ENCODE results near the gene STK33. TPM values are rescaled to one million over a fixed set of nuclear protein-coding genes. Genes with fewer than 3 reads are reported as not detected.

Gene STK33
- total RNA-seq, 1 donor from 2014 or later: 0.40 TPM

DNA sequence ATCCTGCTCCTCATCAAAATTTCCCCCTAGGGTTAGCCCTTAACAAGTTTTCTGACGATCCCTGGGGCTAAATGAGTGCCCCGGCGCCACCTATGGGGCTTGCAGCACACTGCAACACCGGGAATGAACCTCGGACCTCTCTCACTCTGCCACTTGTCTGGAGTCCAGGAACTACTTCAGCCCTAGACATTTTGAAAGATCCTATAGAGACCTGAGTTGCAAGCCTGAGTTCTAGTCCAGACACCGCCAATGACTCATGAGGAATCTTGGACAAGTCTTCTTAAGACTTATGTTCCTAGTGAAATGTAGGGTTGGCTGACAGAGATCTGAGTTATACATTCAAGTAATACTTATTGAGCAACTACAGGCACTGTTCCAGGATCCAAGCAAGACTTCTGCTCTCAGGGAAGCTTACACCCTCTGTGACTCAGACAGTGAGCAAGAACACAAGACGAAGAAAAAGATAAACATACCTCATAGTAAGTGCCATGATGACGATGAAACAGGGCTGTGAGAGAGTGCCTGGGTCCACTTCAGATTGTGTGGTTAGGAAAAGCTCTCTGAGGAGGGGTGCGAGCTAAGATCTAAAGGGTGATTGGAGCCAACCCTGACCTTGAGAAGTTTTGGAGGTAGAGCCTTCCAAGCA is 10.2 kb upstream of the STK33 start:
- DNase-seq (ENCODE audit: low spot score) (no peak), ATAC-seq (peak; percentile 88)

GRCh38 chr11:8603696-8604077 is 9.7 kb upstream of the STK33 start:
- DNase-seq (ENCODE audit: low spot score) (no peak), ATAC-seq (no peak)

DNA sequence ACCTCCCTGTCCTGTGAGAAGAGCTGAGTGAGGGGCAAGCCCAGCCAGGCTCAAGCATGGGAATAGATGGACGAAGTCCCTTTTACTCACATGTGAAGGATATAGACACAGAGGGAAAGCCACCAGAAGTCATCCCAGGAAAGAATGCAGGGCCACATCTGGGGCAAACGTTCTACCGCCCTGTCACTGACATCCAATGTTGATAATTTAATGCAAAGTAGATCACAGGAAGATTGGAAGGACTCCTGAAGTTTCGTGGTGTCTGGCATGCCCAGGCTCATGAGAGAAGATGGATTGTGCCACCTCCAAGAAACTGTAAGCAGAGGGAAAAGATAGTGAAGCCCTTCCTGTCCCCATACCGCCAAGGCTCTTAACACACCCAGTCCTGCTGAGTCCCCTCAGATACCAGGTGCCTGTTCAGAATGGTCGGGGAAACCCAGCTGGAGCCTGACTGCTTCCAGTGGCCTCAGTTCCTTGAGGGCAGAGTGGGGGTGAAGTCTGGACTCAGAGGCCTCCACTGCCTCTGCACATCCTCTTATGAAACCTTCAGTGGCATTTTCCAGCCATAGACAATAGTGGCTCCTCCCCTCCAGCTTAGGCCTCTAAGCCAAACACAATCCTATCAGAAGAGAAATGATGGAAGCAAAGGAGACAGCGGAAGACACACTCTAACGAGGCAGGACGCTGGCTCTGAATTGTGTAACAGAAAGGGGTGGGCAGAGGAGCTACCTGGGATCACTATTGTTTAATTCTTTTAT is 7.5 kb upstream of the STK33 start:
- DNase-seq (ENCODE audit: low spot score) (no peak), ATAC-seq (no peak)

DNA sequence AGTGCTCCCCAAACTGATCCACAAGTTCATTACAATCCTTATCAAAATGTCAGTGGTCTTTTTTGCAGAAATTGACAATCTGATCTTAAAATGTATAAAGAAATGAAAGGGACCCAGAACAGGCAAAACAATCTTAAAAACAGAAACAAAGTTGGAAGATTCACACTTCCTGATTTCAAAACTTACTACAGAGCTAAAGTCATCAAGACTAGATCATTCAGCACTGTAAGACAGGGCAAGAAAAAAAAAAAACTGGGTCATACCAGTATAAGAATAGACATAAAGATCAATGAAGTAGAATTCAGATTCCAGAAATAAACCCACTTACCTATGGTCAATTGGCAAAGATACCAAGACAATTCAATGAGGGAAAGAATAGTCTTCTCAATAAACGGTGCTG is 4.5 kb upstream of the STK33 start:
- no peak for ATAC-seq
- DNase-seq (ENCODE audit: low spot score): no peak

DNA sequence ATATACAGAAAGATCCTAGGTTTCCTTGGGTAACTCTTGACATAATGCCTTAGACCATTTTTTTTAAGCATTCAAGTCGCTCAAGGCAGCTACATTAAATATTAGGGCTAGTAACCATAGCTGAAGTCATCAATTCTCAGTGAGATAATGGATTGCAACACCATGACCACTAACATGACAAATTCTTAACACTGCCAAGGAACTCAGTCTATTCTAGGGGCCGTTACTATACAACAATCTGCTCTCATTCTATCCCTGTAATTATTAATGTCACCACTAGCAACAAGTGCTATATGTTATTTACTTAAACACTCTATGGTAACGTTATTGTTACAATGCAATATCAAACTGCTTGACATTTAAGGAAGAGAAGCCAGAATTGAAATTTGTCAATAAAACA is 3.2 kb upstream of the STK33 start:
- no peak for DNase-seq (ENCODE audit: low spot score)
- no peak for ATAC-seq

DNA sequence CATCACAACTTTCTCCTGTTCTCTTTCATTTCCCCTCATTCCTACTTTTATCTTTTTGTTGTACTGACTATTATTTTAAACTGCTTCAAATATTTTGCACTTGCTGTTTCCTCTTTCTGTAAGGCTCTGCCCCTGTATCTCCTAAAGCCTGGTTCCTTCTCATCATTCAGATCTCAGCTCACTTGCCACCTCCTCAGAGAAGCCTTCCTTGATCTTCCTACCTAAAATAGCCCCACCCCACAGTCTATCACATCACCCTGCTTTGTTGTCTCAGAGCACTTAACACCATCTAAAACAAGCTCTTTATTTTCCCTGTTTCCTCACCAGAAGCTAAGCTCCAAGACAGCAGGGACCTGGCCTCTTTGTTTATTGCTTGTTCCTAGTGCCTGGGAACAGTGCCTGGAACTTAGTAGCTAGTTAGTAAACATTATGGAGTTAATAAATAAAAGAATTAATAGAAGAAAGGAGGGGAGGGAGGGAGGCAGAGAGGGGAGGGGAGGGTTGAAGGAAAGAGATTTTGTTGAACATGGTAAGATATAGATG is 2.5 kb upstream of the STK33 start:
- no peak for ATAC-seq
- DNase-seq (ENCODE audit: low spot score): no peak

DNA sequence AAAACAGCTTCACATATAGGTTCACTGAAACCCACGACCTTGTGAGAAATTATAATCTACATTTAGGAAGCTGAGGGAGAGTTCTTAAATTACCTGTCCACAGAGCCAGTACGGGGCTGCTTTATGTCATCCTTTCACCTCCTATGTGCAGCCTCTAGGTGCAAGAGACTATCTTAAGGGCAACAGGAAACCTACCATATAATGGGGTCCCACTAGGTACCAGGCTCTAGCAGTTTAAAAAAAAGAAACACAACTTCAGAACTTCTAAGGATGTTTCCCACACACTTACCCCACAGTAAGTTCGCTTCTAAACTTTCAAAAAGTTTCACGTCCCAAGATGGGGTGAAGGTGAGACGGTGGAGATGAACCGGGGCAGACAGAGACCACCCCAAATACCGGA is 573 bp downstream of the STK33 start:
- DNase-seq (ENCODE audit: low spot score) (no peak), ATAC-seq (no peak)

GRCh38 chr11:8587915-8588314 is 6.1 kb downstream of the STK33 start:
- DNase-seq (ENCODE audit: low spot score) (no peak), ATAC-seq (no peak)

DNA sequence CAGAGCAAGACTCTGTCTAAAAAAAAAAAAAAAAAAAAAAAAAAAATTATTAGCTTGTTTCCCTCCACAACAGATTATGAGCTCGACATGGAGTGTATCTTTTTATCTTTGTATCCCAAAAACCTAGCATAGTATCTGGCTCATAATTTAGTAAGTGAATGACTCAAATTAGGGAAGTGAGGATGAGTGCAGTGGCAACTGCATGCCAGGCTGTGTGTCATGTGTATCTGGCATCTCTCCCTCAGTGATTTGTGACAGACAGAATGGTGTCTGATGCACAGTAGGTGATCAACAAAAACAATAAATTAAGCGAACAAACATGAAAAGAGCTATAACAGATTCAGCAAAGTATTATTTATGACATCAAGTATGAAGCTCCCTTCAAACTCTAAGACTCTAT is 7.2 kb downstream of the STK33 start:
- DNase-seq (ENCODE audit: low spot score): no peak

GRCh38 chr11:8586184-8586583 is 7.8 kb downstream of the STK33 start:
- ATAC-seq (no peak), DNase-seq (ENCODE audit: low spot score) (no peak)

More for the DNA sequence above, 7.2 kb downstream of the STK33 start:
- ATAC-seq: no peak

GRCh38 chr11:8584511-8584910 is 9.5 kb downstream of the STK33 start:
- ATAC-seq: no peak
- no peak for DNase-seq (ENCODE audit: low spot score)

DNA sequence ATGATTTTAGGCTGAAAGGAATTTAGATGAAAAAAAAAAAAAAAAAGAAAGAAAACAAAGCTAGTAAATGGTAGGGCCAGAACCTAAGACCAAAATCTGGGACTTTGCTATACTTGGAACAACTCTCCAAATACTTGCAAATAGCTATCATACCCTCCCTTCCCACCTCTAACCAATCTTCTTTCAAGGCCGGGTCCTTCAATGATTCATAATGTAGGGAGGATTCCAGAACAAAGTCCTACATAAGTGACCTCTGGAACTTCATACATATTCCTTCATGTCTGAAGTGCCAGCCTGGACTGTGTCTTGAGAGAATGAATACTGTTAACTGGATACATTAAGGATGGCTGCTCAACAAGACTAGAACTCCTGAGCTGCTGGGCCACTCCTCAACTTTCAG is 9.9 kb downstream of the STK33 start:
- DNase-seq (ENCODE audit: low spot score): no peak
- ATAC-seq: no peak

DNA sequence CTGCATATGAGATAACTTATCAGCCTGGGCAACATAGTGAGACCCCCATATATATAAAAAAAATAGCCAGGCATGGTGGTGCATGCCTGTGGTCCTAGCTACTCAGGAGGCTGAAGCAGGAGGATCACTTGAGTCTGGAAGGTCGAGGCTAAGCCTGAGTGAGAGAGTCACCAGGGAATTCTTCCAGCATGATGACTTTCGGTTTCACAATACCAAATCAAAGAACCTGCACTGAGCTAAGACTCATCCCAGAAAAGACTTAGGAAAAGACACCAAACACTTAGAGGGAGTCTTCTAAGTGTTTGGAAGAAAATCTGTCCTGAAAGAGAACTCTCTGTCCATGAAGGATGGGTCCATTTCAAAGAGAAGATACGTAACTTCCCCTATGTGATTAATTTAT is 12.7 kb downstream of the STK33 start:
- DNase-seq (ENCODE audit: low spot score): no peak
- no peak for ATAC-seq

GRCh38 chr11:8577791-8578581 is 16.0 kb downstream of the STK33 start:
- DNase-seq (ENCODE audit: low spot score) (no peak), ATAC-seq (no peak)

DNA sequence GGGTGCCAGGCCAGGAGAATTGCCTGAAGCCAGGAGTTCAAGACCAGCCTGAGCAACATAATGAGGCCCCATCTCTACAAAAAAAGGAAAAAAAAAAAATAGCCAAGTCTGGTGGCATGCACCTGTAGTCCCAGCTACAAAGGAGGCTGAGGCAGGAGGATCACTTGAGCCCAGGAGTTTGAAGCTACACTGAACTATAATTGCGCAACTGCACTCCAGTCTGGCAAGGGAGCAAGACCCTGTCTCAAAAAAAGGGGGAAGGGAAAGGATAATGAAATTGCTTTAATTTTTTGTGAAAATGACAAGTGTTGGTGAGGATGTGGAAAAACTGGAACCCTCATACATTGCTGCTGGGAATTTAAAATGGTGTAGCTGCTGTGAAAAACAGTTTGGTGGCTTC is 19.2 kb downstream of the STK33 start:
- no peak for ATAC-seq

DNA sequence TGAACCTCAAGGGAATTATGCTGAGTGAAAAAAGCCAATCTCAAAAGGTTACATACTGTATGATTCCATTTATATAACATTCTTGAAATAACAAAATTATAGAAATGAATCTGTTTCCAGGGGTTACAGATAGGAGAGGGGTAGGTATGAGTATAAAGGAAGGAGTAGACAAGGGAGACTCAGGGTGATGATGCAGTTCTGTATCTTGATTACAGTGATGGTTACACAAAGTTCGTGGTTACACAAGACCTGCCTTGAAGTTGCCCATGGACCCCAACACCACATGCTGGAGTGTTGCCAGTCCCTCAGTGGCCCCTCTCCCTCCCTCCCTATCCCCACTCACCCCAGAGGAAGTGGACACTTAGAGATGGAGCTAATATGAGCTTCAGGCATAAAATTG is 20.3 kb downstream of the STK33 start:
- no peak for DNase-seq (ENCODE audit: low spot score)
- ATAC-seq: no peak

More for the DNA sequence above, 19.2 kb downstream of the STK33 start:
- no peak for DNase-seq (ENCODE audit: low spot score)

DNA sequence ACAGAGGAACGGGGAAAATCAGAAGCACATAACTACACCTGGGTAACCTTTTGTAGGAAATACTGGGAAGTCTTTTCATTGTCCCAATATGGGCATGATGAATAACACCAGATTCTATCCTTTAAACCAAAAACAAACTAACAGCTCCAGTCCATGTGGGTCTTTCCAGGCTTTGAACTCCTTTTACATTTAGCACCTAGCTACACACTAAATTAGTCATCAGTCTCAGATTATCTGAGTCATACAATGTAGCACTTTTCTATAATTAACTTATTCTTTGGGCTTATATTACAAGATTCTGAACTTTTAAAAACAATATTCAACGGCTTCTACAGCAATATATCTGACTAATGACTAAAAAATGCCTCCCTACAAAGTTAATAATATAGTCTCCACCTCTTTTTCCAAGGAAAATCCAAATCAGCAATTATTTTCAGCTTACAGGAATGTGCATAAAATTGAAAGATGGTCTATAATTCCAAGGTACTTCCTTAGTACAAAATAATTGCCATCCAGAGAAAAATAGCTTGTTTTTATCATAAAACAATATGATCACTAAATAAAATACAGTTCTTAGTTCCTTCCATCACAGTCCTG is 26.3 kb downstream of the STK33 start:
- no peak for ATAC-seq
- DNase-seq (ENCODE audit: low spot score): no peak

DNA sequence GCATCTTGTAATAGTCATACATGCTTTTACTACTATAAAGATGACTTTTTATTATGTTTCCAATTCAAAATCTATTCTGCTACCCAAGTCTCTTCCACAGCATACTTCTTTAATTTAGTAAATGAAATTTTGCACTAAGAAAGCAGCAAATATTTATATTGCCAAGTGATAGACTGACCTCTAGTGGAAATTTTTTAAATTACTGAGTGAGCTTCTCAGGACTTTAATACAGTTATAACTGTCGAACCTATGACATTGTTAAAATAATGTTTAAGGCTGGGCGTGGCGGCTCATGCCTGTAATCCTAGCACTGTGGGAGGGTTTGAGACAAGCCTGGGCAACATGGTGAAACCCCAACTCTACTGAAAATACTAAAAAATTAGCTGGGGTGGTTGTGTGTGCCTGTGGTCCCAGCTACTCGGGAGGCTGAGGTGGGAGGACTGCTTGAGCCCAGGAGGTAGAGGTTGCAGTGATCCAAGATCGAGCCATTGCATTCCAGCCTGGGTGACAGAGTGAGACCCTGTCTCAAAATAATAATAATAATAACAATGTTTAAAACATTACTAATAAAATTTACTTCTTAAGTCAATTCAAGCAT is 27.3 kb downstream of the STK33 start:
- DNase-seq (ENCODE audit: low spot score): no peak
- peak; percentile 75 for ATAC-seq

DNA sequence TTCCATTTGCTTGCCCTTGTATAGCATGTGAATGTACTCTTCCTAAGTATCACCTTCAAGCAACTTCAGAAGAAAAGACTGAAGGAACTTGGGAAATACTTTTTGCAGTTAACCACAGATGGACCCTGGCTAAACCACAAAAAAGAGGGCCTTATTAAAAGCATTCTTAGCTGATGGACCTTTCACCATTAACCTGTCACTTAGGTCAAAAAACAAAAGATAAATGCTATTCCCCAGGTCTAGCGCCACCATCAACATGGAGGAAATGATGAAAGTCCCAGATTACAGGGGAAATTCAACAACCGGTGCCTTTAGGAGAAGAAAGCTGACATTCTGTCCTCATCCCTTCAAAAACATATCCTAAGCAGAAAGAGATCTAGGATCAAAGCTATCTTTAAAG is 29.5 kb downstream of the STK33 start:
- DNase-seq (ENCODE audit: low spot score): no peak
- ATAC-seq: no peak

DNA sequence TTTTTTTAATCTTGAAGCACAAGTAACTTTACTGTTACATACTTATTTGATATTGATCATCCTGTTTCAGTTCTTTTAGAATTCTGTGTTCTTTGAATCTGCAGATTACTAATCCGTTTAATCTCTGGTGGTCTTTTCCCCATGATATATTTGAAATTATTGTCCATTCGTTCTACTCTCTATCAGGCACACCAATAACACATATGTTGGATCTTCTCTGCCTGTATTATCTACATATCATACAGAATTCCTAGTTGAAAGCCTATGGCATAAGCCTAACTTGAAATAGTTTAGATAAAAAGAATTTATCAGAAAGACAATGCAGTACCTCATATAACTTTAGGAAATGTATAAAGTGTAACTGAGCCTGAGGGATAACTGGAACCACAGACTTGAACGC is 32.6 kb downstream of the STK33 start:
- ATAC-seq (no peak), DNase-seq (ENCODE audit: low spot score) (no peak)

- ATAC-seq: no peak
- DNase-seq (ENCODE audit: low spot score): no peak
Measured at GRCh38 chr11:8558436-8558835, 35.6 kb downstream of the STK33 start.
